Thyroid gland (tissue), 4 donors: ENCODE results near the gene GSX2. TPM values are rescaled to one million over a fixed set of nuclear protein-coding genes. Genes with fewer than 3 reads are reported as not detected.
"Not testable (repeated sequence)": the region's sequence is repeated elsewhere in the genome, so short reads cannot be mapped to it uniquely, and the experiment has no call there.

Experiments
- DNase-seq, 2 donors: peaks; one replicate each; pipeline ENCODE4 v3.0.0-alpha.2; 2019
- H3K27ac ChIP-seq, 3 donors: fragments of 200-600 bp; sonication (generic); 1 replicate in 2 of 3; 2 replicates in 1 of 3; pipeline ENCODE4 v1.5.1; 2016 to 2019; ENCODE audit warnings: mild to moderate bottlenecking in 1 of 3, moderate library complexity in 1 of 3
- H3K27me3 ChIP-seq: fragments of 200-600 bp; sonication (generic); one replicate; pipeline ENCODE4 v1.5.1; 2019
- H3K36me3 ChIP-seq, 2 donors: fragments of 200-600 bp; sonication (generic); one replicate each; pipeline ENCODE4 v1.5.1; 2016 to 2019
- H3K4me1 ChIP-seq, 2 donors: fragments of 200-600 bp; sonication (generic); one replicate each; pipeline ENCODE4 v1.5.1; 2017 to 2019
- H3K4me3 ChIP-seq, 3 donors: fragments of 200-600 bp; sonication (generic); replicated peaks in 1 of 3; 1 replicate in 2 of 3; 2 replicates in 1 of 3; pipeline ENCODE4 v1.5.1; 2016; ENCODE audit warnings: mild to moderate bottlenecking in 1 of 3
- H3K9me3 ChIP-seq: fragments of 200-600 bp; sonication (generic); one replicate; pipeline ENCODE4 v1.5.1; 2017
- POLR2A ChIP-seq, 2 donors: fragments of 450-650 bp; IDR thresholded peaks; one replicate each; pipeline ENCODE4 v1.6.1; 2017; ENCODE audit warnings: antibody characterized with exemption in 2 of 2, mild to moderate bottlenecking in 2 of 2, moderate library complexity in 1 of 2
- WGBS, 2 donors: methylation state at CpG; one replicate each; pipeline ENCODE4 v1.1.5; 2017; 5-methylcytosine and 5-hydroxymethylcytosine counted together
- intact Hi-C: fragments of 100-400 bp; cut with DNase I; formaldehyde crosslinking; loops from one replicate; pipeline ENCODE4 v1.15.1; 2023
- total RNA-seq, 4 donors: library from RNA; depleted of rRNA; stranded (reverse); fragments of >200 nt; gene quantifications; one replicate each; pipeline ENCODE4 v1.2.3, GENCODE V29; 2016
- TF ChIP-seq, protein P1 (sequence below), 6 experiments: fragments of 200-600 bp in 3 of 6; fragments of 450-650 bp in 3 of 6; sonication (generic) in 3 of 6; IDR thresholded peaks; one replicate each; pipeline ENCODE4 v1.5.1; 2016 to 2019; ENCODE audit warnings: antibody characterized with exemption in 6 of 6, mild to moderate bottlenecking in 2 of 6, inconsistent platforms in 1 of 6, moderate library complexity in 1 of 6

The GSX2 gene
- total RNA-seq, 4 donors from 2014 or later, result not detected

DNA sequence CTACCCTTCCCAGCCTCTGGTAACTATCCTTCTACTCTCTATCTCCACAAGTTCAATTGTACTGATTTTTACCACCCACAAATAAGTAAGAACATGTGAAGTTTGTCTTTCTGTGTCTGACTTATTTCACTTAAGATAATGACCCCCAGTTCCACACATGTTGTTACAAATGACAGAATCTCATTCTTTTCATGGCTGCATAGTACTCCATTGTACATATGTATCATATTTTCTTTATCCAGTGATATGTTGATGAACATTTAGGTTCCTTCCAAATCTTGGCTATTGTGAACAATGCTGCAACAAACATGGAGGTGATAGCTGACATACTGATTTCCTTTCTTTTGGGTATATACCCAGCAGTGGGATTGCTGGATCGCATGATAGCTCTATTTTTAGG is 27.7 kb downstream of the GSX2 start:
- DNase-seq, result no peak
- Histone ChIP-seq H3K4me3 (no peak overlapping the region), H3K9me3 (no peaks in the 10 kb centered on the region), H3K36me3 (no peaks in the 10 kb centered on the region), H3K4me1 (no peaks in the 10 kb centered on the region), H3K27me3 (no peaks in the 10 kb centered on the region), H3K27ac (no peak overlapping the region)
- TF ChIP-seq, protein P1, sequence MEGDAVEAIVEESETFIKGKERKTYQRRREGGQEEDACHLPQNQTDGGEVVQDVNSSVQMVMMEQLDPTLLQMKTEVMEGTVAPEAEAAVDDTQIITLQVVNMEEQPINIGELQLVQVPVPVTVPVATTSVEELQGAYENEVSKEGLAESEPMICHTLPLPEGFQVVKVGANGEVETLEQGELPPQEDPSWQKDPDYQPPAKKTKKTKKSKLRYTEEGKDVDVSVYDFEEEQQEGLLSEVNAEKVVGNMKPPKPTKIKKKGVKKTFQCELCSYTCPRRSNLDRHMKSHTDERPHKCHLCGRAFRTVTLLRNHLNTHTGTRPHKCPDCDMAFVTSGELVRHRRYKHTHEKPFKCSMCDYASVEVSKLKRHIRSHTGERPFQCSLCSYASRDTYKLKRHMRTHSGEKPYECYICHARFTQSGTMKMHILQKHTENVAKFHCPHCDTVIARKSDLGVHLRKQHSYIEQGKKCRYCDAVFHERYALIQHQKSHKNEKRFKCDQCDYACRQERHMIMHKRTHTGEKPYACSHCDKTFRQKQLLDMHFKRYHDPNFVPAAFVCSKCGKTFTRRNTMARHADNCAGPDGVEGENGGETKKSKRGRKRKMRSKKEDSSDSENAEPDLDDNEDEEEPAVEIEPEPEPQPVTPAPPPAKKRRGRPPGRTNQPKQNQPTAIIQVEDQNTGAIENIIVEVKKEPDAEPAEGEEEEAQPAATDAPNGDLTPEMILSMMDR (IDR thresholded peaks at IDR 0.05), result no peak
- no peak for TF ChIP-seq POLR2A (IDR thresholded peaks at IDR 0.05)
- 97 to 100% methylated on average over 1 of the region's 1 CpG for WGBS, 2 donors
- intact Hi-C loops, result no loop called here

DNA sequence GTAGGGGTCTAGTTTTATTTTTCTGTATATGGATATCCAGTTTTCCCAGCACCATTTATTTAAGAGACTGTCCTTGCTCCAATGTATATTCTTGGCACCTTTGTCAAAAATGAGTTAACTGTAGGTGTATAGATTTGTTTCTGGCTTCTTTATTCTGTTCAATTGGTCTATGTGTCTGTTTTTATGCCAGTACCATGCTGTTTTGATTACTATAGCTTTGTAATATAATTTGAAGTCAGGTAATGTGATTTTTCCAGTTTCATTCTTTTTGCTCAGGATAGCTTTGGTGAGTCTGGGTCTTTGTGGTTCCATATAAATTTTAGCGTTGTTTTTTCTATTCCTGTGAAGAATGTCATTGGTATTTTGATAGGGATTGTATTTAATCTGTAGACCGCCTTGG is 28.7 kb downstream of the GSX2 start:
- H3K36me3 ChIP-seq, H3K9me3 ChIP-seq, H3K4me3 ChIP-seq, H3K27ac ChIP-seq, intact Hi-C loops, DNase-seq, H3K27me3 ChIP-seq, H3K4me1 ChIP-seq: not testable (repeated sequence)
- 97 to 98% methylated on average over 2 of the region's 2 CpGs for WGBS, 2 donors

GRCh38 chr4:54139332-54139731 is 39.4 kb downstream of the GSX2 start:
- DNase-seq, result no peak
- intact Hi-C loops, result no loop called here
- H3K27ac ChIP-seq, result no peak overlapping the region
- H3K4me1 ChIP-seq, result no peaks in the 10 kb centered on the region
- H3K27me3 ChIP-seq, result no peaks in the 10 kb centered on the region
- TF ChIP-seq, protein P1 (IDR thresholded peaks at IDR 0.05), result no peak
- no peak for TF ChIP-seq POLR2A (IDR thresholded peaks at IDR 0.05)
- no peak overlapping the region for H3K4me3 ChIP-seq
- no peaks in the 10 kb centered on the region for H3K36me3 ChIP-seq
- WGBS, 2 donors, result 56% methylated on average over 2 of the region's 4 CpGs; no CpG with 5 or more reads in 1 of the 2 donors
- H3K9me3 ChIP-seq, result no peaks in the 10 kb centered on the region

- Histone ChIP-seq H3K27me3 (no peaks in the 10 kb centered on the region), H3K9me3 (no peaks in the 10 kb centered on the region), H3K4me1 (no peaks in the 10 kb centered on the region), H3K36me3 (no peaks in the 10 kb centered on the region), H3K4me3 (no peak overlapping the region), H3K27ac (no peak overlapping the region)
- DNase-seq, result no peak
- TF ChIP-seq POLR2A (IDR thresholded peaks at IDR 0.05), result no peak
- TF ChIP-seq, protein P1 (IDR thresholded peaks at IDR 0.05), result no peak
- intact Hi-C loops, result no loop called here
- 90 to 97% methylated on average over 1 of the region's 1 CpG for whole genome bisulfite sequencing, 2 donors
These were observed 40.3 kb downstream of the GSX2 start for GRCh38 chr4:54140287-54140686.

DNA sequence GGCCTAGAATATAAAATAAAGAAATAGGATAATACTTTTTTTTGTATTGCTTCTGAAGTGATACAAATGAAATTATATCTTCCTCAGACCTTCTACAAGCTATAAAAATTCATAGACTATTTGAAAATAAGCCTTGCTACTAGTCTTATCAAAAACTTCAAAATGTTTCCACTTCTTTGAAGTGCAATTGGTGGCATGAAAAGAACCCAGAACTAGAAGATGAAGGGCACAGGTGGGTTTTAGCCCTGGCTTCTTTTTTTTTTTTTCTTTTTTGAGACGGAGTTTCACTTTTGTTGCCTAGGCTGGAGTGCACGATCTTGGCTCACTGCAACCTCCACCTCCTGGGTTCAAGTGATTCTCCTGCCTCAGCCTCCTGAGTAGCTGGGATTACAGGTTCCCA is 44.2 kb downstream of the GSX2 start:
- Histone ChIP-seq H3K9me3 (no peaks in the 10 kb centered on the region), H3K27ac (no peak overlapping the region), H3K36me3 (no peaks in the 10 kb centered on the region), H3K4me3 (no peak overlapping the region), H3K4me1 (no peaks in the 10 kb centered on the region), H3K27me3 (no peaks in the 10 kb centered on the region)
- intact Hi-C loops, result no loop called here
- no peak for DNase-seq
- 95 to 98% methylated on average over 2 of the region's 2 CpGs for WGBS, 2 donors
- TF ChIP-seq, protein P1 (IDR thresholded peaks at IDR 0.05), result no peak
- TF ChIP-seq POLR2A (IDR thresholded peaks at IDR 0.05), result no peak

GRCh38 chr4:54144661-54145171 is 44.8 kb downstream of the GSX2 start:
- no peak for DNase-seq
- Histone ChIP-seq H3K27me3 (no peaks in the 10 kb centered on the region), H3K4me3 (no peak overlapping the region), H3K27ac (no peak overlapping the region), H3K4me1 (no peaks in the 10 kb centered on the region), H3K36me3 (no peaks in the 10 kb centered on the region), H3K9me3 (no peaks in the 10 kb centered on the region)
- TF ChIP-seq POLR2A (IDR thresholded peaks at IDR 0.05), result no peak
- TF ChIP-seq, protein P1 (IDR thresholded peaks at IDR 0.05), result no peak
- intact Hi-C loops, result no loop called here
- 84 to 89% methylated on average over 5 of the region's 5 CpGs for WGBS, 2 donors
